OCI-LY1 (cell line): ENCODE results near the gene SOX10.

Source experiments
- H2AFZ ChIP-seq: fragments of 200-600 bp; sonication (generic), shearing (Covaris generic); 2 replicates; pipeline ENCODE4 v1.6.0; 2014; ENCODE audit warnings: antibody characterized with exemption, mild to moderate bottlenecking, low read length
- H3F3A ChIP-seq: fragments of 200-600 bp; sonication (generic), shearing (Covaris generic); 2 replicates; pipeline ENCODE4 v1.6.0; 2014; ENCODE audit warnings: mild to moderate bottlenecking, antibody characterized with exemption, low read length, moderate library complexity; ENCODE audit not compliant: insufficient read depth
- H3K27ac ChIP-seq: fragments of 200-600 bp; sonication (generic); 2 replicates; pipeline ENCODE4 v1.5.1; 2014; ENCODE audit warnings: low read length, mixed run types, mild to moderate bottlenecking, low read depth; ENCODE audit not compliant: poor library complexity, severe bottlenecking
- H3K27me3 ChIP-seq: fragments of 200-600 bp; sonication (generic); 2 replicates; pipeline ENCODE4 v1.6.0; 2014; ENCODE audit warnings: antibody characterized with exemption, mild to moderate bottlenecking, low read length, moderate library complexity; ENCODE audit not compliant: insufficient read depth
- H3K36me3 ChIP-seq: fragments of 200-600 bp; sonication (generic); 2 replicates; pipeline ENCODE4 v1.6.1; 2014; ENCODE audit warnings: mild to moderate bottlenecking, antibody characterized with exemption, low read length, moderate library complexity, mixed read lengths; ENCODE audit not compliant: insufficient read depth
- H3K4me1 ChIP-seq: fragments of 200-600 bp; sonication (generic); 2 replicates; pipeline ENCODE4 v1.5.1; 2014; ENCODE audit warnings: mild to moderate bottlenecking, low read length, moderate library complexity; ENCODE audit not compliant: insufficient read depth, severe bottlenecking
- H3K4me2 ChIP-seq: fragments of 200-600 bp; sonication (generic), shearing (Covaris generic); 2 replicates; pipeline ENCODE4 v1.6.1; 2014; ENCODE audit warnings: low read length
- H3K4me3 ChIP-seq: fragments of 200-600 bp; sonication (generic); 2 replicates; pipeline ENCODE4 v1.5.1; 2014; ENCODE audit warnings: low read length, low read depth, mild to moderate bottlenecking, mixed read lengths; ENCODE audit not compliant: poor library complexity, severe bottlenecking
- H3K79me2 ChIP-seq: fragments of 200-600 bp; shearing (Covaris generic); 2 replicates; pipeline ENCODE4 v1.6.1; 2016; ENCODE audit warnings: mixed run types, low read length, mixed read lengths; ENCODE audit not compliant: insufficient read depth
- H3K9ac ChIP-seq: fragments of 200-600 bp; sonication (generic), shearing (Covaris generic); 2 replicates; pipeline ENCODE4 v1.6.1; 2014; ENCODE audit warnings: mild to moderate bottlenecking, low read length, mixed read lengths
- H3K9me2 ChIP-seq: fragments of 200-600 bp; sonication (generic), shearing (Covaris generic); 2 replicates; pipeline ENCODE4 v1.6.1; 2014; ENCODE audit warnings: low read depth, mild to moderate bottlenecking, low read length, mixed read lengths
- H3K9me3 ChIP-seq: fragments of 200-600 bp; shearing (Covaris generic); 2 replicates; pipeline ENCODE4 v1.6.1; 2014; ENCODE audit warnings: low read length, mixed read lengths
- H4K20me1 ChIP-seq: fragments of 200-600 bp; sonication (generic), shearing (Covaris generic); 2 replicates; pipeline ENCODE4 v1.6.0; 2016; ENCODE audit warnings: mild to moderate bottlenecking, low read length; ENCODE audit not compliant: insufficient read depth
- EZH2 ChIP-seq: fragments of 200-600 bp; sonication (generic), shearing (Covaris generic); IDR thresholded peaks from 2 replicates; pipeline ENCODE4 v1.8.0; 2017; ENCODE audit warnings: borderline replicate concordance, mixed run types, mild to moderate bottlenecking, antibody characterized with exemption, low read length, moderate library complexity, mixed read lengths
- TF ChIP-seq, protein P1 (sequence below): fragments of 200-600 bp; sonication (generic), shearing (Covaris generic); IDR thresholded peaks from 2 replicates; pipeline ENCODE4 v1.5.1; 2017; ENCODE audit warnings: mild to moderate bottlenecking, antibody characterized with exemption, low read length, moderate library complexity, mixed read lengths

Gene SOX10

DNA sequence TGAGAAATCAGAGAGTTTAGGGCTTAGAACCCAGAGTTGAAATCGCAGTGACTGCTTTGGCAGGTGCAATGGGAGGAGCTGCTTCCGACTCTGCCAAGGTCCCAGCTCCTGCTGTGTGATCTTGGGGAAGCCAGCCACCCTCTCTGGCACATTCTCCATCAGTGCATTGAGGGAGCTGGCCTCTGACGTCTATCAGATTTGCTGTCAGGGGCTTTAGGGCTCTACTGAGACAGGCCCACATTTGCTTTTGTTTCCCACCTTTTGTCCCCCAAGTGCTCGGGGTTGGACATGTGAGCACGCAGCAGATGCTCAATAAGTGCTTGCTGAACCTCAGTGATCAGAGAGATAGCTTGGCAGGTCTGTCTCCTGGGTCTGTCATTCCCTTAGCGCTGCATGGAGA lies 10.6 kb upstream of the SOX10 start:
- no peaks in the 10 kb centered on the region for H3F3A ChIP-seq

DNA sequence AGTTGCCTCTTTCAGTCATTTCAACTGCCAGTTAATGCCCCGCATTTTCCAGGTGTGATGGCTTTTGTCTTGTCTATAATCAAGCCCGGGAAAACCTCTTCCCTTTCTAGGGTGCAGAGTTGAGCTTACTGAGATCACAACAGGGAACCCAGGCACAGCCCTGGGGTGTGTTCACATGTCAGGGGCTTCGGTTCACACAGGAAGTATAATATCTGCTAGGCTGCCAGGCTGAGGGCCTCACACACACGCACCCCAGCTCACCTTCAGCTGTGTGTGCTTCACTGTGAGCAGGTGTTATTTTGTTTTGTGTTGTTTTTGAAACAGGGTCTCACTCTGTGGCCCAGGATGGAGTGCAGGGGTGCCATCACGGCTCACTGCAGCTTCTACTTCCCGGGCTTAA lies 9.7 kb upstream of the SOX10 start:
- no peak for TF ChIP-seq EZH2
- TF ChIP-seq, protein P1, sequence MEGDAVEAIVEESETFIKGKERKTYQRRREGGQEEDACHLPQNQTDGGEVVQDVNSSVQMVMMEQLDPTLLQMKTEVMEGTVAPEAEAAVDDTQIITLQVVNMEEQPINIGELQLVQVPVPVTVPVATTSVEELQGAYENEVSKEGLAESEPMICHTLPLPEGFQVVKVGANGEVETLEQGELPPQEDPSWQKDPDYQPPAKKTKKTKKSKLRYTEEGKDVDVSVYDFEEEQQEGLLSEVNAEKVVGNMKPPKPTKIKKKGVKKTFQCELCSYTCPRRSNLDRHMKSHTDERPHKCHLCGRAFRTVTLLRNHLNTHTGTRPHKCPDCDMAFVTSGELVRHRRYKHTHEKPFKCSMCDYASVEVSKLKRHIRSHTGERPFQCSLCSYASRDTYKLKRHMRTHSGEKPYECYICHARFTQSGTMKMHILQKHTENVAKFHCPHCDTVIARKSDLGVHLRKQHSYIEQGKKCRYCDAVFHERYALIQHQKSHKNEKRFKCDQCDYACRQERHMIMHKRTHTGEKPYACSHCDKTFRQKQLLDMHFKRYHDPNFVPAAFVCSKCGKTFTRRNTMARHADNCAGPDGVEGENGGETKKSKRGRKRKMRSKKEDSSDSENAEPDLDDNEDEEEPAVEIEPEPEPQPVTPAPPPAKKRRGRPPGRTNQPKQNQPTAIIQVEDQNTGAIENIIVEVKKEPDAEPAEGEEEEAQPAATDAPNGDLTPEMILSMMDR, result no peak
- no peaks in the 10 kb centered on the region for H4K20me1 ChIP-seq
- H3K4me3 ChIP-seq, result no peak overlapping the region
- H3K79me2 ChIP-seq, result no peaks in the 10 kb centered on the region
- no peaks in the 10 kb centered on the region for H3K36me3 ChIP-seq
- peaks cover 13% of the 10 kb centered on the region for H3K27me3 ChIP-seq
- no peaks in the 10 kb centered on the region for H3K9me2 ChIP-seq
- H3K27ac ChIP-seq, result no peak overlapping the region
- H3K4me1 ChIP-seq, result no peaks in the 10 kb centered on the region
- no peaks in the 10 kb centered on the region for H3F3A ChIP-seq
- H2AFZ ChIP-seq, result no peak overlapping the region
- no peaks in the 10 kb centered on the region for H3K9me3 ChIP-seq
- H3K9ac ChIP-seq, result no peak overlapping the region
- no peak overlapping the region for H3K4me2 ChIP-seq

More for the DNA sequence above, 10.6 kb upstream of the SOX10 start:
- TF ChIP-seq EZH2, result no peak
- TF ChIP-seq, protein P1, result no peak
- H3K4me1 ChIP-seq, result no peaks in the 10 kb centered on the region
- no peaks in the 10 kb centered on the region for H4K20me1 ChIP-seq
- no peak overlapping the region for H2AFZ ChIP-seq
- no peaks in the 10 kb centered on the region for H3K79me2 ChIP-seq
- H3K4me3 ChIP-seq, result no peak overlapping the region
- no peak overlapping the region for H3K27ac ChIP-seq
- no peaks in the 10 kb centered on the region for H3K36me3 ChIP-seq
- H3K27me3 ChIP-seq, result peaks cover 13% of the 10 kb centered on the region
- H3K9me2 ChIP-seq, result no peaks in the 10 kb centered on the region
- H3K4me2 ChIP-seq, result no peak overlapping the region
- no peak overlapping the region for H3K9ac ChIP-seq
- H3K9me3 ChIP-seq, result no peaks in the 10 kb centered on the region

GRCh38 chr22:37991731-37992442 lies 7.5 kb upstream of the SOX10 start:
- H3F3A ChIP-seq, result no peaks in the 10 kb centered on the region
- TF ChIP-seq, protein P1, result no peak
- no peak for TF ChIP-seq EZH2
- no peak overlapping the region for H3K4me3 ChIP-seq
- H3K9me3 ChIP-seq, result no peaks in the 10 kb centered on the region
- no peaks in the 10 kb centered on the region for H3K36me3 ChIP-seq
- H3K27me3 ChIP-seq, result peaks cover 8% of the 10 kb centered on the region; the same call in 1 of the 2 replicates
- no peak overlapping the region for H2AFZ ChIP-seq
- H3K27ac ChIP-seq, result no peak overlapping the region
- H3K4me2 ChIP-seq, result no peak overlapping the region
- no peak overlapping the region for H3K9ac ChIP-seq
- H3K4me1 ChIP-seq, result no peaks in the 10 kb centered on the region
- H3K9me2 ChIP-seq, result no peaks in the 10 kb centered on the region
- H4K20me1 ChIP-seq, result no peaks in the 10 kb centered on the region
- no peaks in the 10 kb centered on the region for H3K79me2 ChIP-seq
